AG04450 (cell line): Measurements from ENCODE around the gene KLKB1. TPM values are rescaled to one million over a fixed set of nuclear protein-coding genes. Genes with fewer than 3 reads are reported as not detected.

Experiments used
- CTCF ChIA-PET: fragments of 300-600, 350-600 bp; formaldehyde crosslinking; extraction: SDS; loops from one replicate; lab custom pipeline; 2022; ENCODE audit warnings: antibody characterized with exemption, inconsistent platforms; lab: Charles Lee
- POLR2A ChIA-PET: fragments of 350-600 bp; formaldehyde crosslinking; extraction: SDS; loops from one replicate; lab custom pipeline; 2021; ENCODE audit warnings: antibody characterized with exemption, inconsistent platforms; lab: Yijun Ruan, JAX
- DNase-seq: peaks from one replicate; pipeline ENCODE4 v3.0.0-alpha.2; 2011; ENCODE audit warnings: low read depth, low spot score
- H3K27ac ChIP-seq: one replicate; pipeline ENCODE4 v1.5.1; 2012; ENCODE audit warnings: low read depth, low read length, control low read depth
- H3K27me3 ChIP-seq: one replicate; pipeline ENCODE4 v1.6.0; 2012; ENCODE audit warnings: low read length; ENCODE audit not compliant: control insufficient read depth, insufficient read depth
- H3K4me3 ChIP-seq: 2 replicates; pipeline ENCODE4 v1.5.1; 2011; ENCODE audit warnings: mild to moderate bottlenecking, low read depth, low read length, control low read depth
- H3K9me3 ChIP-seq: 2 replicates; pipeline ENCODE4 v1.5.1; 2012; ENCODE audit warnings: low read length; ENCODE audit not compliant: control insufficient read depth, insufficient read depth
- polyA plus RNA-seq: library from polyadenylated mRNA; depleted of rRNA; stranded (reverse); fragments of >200 nt; gene quantifications from 2 replicates; pipeline ENCODE4 v1.2.3, GENCODE V29; 2011
- TF ChIP-seq, protein P1 (sequence below): IDR thresholded peaks from 2 replicates; pipeline ENCODE4 v1.5.1; 2011; ENCODE audit warnings: low read depth, low read length, control low read depth, inconsistent platforms

KLKB1 gene
- polyA plus RNA-seq, 1 experiment: 0.11 TPM

DNA sequence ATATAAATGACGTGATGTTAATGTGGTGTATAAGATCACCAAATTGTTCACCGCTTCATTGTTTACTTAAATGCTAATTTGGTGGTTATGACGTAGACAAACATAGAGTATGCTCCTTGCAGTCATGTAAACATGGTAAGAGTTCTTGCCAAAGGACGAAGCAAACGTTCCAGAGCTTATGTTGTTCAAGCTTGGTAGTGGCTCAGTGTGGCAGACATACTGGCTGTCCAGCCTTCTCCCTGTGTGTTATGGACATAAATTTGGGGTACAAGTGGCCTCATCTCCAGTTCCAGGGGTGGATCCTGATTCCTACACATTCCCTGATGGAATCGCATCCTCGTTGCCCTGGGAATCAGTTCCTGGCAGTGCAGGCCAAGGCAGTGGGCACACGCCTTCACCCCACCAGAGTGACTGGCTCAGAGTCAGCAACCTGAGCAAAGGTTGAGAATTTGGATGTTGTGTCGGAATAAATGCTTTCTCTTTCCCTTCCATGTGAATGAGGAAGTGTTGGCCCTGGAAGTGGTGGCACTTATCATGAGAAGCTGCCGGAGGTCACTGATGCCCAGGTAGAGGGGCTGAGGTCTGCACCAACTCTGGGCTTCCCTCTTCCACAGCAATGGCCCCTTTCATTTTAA is 64.1 kb downstream of the KLKB1 start:
- ChIA-PET POLR2A (no interaction called here), CTCF (interaction anchor here (1.3 kb wide), 1 partner anchor 296 kb away, joined by 4 read pairs; no protein-coding TSS in a partner anchor)
- H3K4me3 ChIP-seq: no peak overlapping the region
- TF ChIP-seq, protein P1, sequence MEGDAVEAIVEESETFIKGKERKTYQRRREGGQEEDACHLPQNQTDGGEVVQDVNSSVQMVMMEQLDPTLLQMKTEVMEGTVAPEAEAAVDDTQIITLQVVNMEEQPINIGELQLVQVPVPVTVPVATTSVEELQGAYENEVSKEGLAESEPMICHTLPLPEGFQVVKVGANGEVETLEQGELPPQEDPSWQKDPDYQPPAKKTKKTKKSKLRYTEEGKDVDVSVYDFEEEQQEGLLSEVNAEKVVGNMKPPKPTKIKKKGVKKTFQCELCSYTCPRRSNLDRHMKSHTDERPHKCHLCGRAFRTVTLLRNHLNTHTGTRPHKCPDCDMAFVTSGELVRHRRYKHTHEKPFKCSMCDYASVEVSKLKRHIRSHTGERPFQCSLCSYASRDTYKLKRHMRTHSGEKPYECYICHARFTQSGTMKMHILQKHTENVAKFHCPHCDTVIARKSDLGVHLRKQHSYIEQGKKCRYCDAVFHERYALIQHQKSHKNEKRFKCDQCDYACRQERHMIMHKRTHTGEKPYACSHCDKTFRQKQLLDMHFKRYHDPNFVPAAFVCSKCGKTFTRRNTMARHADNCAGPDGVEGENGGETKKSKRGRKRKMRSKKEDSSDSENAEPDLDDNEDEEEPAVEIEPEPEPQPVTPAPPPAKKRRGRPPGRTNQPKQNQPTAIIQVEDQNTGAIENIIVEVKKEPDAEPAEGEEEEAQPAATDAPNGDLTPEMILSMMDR: no peak
- DNase-seq: no peak
- H3K9me3 ChIP-seq: no peaks in the 10 kb centered on the region
- H3K27me3 ChIP-seq: no peaks in the 10 kb centered on the region
- no peak overlapping the region for H3K27ac ChIP-seq

DNA sequence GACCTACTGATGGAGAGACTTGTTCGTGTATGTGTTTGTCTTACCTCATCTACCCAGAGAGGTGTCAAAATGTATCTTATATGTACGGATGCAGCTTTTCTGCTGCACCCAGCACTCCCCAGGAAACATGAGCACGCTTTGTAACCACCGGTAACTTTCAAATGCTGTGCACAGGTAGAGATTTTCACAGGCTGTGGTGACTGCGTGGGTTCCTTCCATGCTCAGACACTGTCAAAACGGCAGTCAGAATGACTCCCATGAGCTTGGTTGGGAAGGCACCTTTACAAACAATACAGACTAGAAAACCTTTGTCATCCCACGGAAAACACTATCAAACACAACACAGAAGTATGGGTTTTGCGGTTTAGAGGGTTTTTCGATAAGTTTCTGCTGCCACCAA is 66.9 kb downstream of the KLKB1 start:
- Histone ChIP-seq H3K9me3 (no peaks in the 10 kb centered on the region; the same call in 1 of the 2 replicates), H3K27me3 (peaks cover 7% of the 10 kb centered on the region), H3K4me3 (no peak overlapping the region), H3K27ac (no peak overlapping the region)
- TF ChIP-seq, protein P1: no peak
- no peak for DNase-seq
- ChIA-PET POLR2A (no interaction called here), CTCF (interaction anchor here (6.2 kb wide), 1 partner anchor 293 kb away, joined by 63 read pairs; no protein-coding TSS in a partner anchor)

GRCh38 chr4:186296481-186296880 is 69.2 kb downstream of the KLKB1 start:
- CTCF ChIA-PET: interaction anchor here (0.6 to 6.2 kb wide), 14 partner anchors 10 to 1669 kb away, joined by 3 to 63 read pairs (median 3); no protein-coding TSS in a partner anchor
- Histone ChIP-seq H3K9me3 (no peaks in the 10 kb centered on the region; the same call in 1 of the 2 replicates), H3K4me3 (no peak overlapping the region), H3K27ac (no peak overlapping the region), H3K27me3 (peaks cover 7% of the 10 kb centered on the region)
- TF ChIP-seq, protein P1: no peak
- POLR2A ChIA-PET: no interaction called here
- DNase-seq: no peak

DNA sequence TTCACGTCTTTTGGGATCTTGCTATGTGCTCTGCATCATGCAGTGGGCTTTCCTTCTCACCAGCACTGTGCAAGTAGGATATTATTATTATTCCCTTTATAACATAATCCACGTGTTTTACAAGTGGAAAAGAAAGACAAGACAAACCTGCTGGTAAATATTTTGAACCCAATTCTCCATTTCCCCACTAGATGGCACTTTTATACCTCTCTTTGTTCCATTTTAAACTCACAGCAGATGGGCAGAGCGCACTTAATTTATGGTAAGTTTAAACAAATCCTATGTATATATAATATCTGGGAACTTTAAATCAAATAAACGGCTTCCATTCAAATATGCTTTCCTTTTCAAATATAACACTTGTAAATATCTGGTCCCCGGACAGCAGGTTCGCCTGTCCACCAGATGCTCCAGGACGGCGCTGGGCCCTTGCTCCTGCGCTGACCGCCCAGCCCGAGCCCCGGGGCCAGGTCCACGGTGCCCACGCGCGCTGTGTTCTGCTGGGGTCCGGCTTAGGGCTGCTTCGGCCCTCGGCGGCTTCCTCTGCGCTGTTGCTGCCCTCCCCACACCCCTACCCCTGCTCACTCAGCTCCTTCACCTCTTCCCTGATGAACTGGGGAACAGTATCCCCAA is 69.8 kb downstream of the KLKB1 start:
- CTCF ChIA-PET: interaction anchor here (0.6 to 6.2 kb wide), 12 partner anchors 9 to 526 kb away, joined by 3 to 63 read pairs (median 3); no protein-coding TSS in a partner anchor
- DNase-seq: peak; percentile 42
- POLR2A ChIA-PET: no interaction called here
- Histone ChIP-seq H3K27me3 (peaks cover 7% of the 10 kb centered on the region), H3K27ac (no peak overlapping the region), H3K9me3 (no peaks in the 10 kb centered on the region; the same call in 1 of the 2 replicates), H3K4me3 (no peak overlapping the region)
- TF ChIP-seq, protein P1: peak; percentile 75
